MG63 (cell line): ENCODE data around the gene SPECC1. TPM values are rescaled to one million over a fixed set of nuclear protein-coding genes. Genes with fewer than 3 reads are reported as not detected.

Experiments used
- DNase-seq: peaks from one replicate; pipeline ENCODE4 v3.0.0-alpha.2; 2020
- H3K27me3 ChIP-seq: fragments of 250-450 bp; sonication (Bioruptor Pico); 2 replicates; pipeline ENCODE4 v1.5.1; 2020; ENCODE audit warnings: mild to moderate bottlenecking, moderate library complexity
- H3K36me3 ChIP-seq: fragments of 250-450 bp; sonication (Bioruptor Pico); 2 replicates; pipeline ENCODE4 v1.5.1; 2020; ENCODE audit warnings: mild to moderate bottlenecking, moderate library complexity
- H3K4me3 ChIP-seq: fragments of 250-450 bp; sonication (Bioruptor Pico); 2 replicates; pipeline ENCODE4 v1.5.1; 2020; ENCODE audit warnings: mild to moderate bottlenecking, moderate library complexity
- H3K9me3 ChIP-seq: fragments of 250-450 bp; sonication (Bioruptor Pico); 2 replicates; pipeline ENCODE4 v1.5.1; 2020; ENCODE audit warnings: mild to moderate bottlenecking, moderate library complexity
- total RNA-seq: library from RNA; depleted of rRNA; stranded (reverse); fragments of >200 nt; shearing (Covaris generic); gene quantifications from 2 replicates; pipeline ENCODE4 v1.2.3, GENCODE V29; 2014; ENCODE audit warnings: low replicate concordance

SPECC1 gene
- total RNA-seq, 1 experiment from 2014 or later = 13.7 TPM

DNA sequence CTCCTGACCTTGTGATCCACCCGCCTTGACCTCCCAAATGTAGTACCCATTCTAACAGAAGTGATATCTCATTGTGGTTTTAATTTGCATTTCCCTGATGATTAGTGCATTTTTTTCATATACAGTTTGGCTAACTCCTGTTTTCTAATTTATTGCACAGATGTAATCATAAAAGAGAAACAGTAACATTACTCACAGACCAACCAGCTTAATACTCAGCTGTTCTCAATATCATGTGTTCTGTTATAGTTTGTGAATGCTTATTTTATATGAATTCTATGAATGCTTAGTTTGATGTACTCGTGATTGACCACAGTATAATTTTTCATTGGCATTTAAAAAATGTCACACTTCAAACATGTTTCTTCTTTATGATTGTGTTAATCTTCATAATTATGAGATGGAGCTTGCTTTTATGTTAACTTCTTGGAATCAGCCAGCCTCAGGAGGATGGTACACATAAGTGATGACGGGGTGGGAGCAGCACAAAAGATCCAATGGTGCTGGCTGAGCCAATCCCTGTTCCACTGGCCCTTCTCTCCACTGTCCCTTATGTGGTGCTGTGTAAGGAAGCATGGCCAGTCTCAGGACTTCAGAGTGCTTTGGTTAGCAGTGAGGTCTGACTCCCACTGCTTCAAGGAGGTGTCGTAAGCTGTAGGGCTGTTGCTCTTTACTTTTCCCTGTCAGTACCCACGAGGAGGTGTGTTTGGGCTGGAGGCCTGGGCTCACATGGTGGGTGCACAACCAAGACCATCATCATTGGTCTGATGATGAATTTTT is 191.0 kb downstream of the SPECC1 start:
- Histone ChIP-seq H3K9me3 (no peaks in the 10 kb centered on the region), H3K36me3 (no peaks in the 10 kb centered on the region), H3K27me3 (no peaks in the 10 kb centered on the region), H3K4me3 (no peak overlapping the region)
- DNase-seq = no peak

DNA sequence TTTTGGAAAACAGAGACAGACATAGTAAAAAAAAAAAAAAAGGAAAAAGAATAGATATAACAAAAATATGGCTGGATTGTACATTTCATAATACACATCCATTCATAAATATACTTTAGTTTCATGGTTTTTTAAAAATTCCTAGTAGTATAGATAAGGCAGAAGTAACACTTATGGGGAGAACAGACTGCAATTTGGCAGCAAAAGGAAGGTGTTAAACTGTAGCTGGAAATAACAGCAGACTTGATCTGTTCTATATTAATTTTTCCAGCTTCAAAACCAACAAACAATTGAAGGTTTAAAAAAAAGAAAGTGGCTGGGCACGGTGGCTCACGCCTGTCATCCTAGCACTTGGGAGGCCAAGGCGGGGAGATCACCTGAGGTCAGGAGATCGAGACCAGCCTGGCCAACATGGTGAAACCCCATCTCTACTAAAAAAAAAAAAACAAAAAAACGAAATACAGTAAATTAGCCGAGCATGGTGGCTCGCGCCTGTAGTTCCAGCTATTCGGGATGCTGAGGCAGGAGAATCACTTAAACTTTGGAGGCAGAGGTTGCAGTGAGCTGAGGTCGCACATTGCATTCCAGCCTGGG is 191.8 kb downstream of the SPECC1 start:
- Histone ChIP-seq H3K36me3 (no peaks in the 10 kb centered on the region), H3K27me3 (no peaks in the 10 kb centered on the region), H3K9me3 (no peaks in the 10 kb centered on the region), H3K4me3 (no peak overlapping the region)
- no peak for DNase-seq

DNA sequence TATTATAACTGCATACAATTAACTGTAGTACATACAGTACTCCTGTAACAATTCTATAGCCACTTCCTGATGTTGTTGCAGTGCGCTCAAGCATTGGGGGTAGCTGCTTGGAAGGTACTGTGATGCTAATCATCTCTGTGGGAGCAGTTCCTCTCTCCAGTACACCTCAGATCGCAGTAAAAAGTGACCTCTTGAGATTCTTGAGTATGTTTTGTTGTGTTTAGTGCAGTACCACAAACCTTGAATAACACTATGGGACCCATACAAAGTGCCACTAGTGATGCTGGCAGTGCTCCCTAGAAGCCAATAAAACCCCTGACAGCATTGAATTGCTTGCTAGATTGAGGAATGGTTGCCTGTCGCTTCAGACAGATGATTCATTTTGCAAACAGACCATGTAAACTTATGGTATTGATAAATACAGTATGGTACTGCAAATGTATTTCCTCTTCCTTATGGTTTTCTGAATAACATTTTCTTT is 193.0 kb downstream of the SPECC1 start:
- H3K4me3 ChIP-seq = no peak overlapping the region
- H3K9me3 ChIP-seq = no peaks in the 10 kb centered on the region
- no peaks in the 10 kb centered on the region for H3K36me3 ChIP-seq
- H3K27me3 ChIP-seq = no peaks in the 10 kb centered on the region
- no peak for DNase-seq

DNA sequence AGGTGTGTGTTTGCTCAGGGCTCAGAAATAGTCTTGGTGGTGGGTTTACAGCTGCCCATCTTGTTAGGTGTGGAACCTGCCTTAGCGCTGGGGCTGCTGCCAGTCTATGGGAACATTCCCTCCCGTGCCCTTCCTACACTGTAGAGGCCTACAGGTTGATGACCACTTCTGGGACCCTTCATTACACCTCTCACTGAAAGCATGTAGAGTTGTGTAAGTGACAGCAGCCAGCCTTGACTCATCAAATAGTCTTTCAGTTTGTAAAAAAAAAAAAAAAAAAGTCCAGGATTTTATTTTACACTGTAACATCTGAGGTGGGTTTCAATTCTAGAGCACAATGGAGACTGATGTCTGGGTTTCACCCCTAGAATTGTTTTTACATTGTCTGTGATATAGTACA is 193.9 kb downstream of the SPECC1 start:
- no peak for DNase-seq
- H3K36me3 ChIP-seq = no peaks in the 10 kb centered on the region
- no peaks in the 10 kb centered on the region for H3K27me3 ChIP-seq
- H3K9me3 ChIP-seq = no peaks in the 10 kb centered on the region
- H3K4me3 ChIP-seq = no peak overlapping the region

DNA sequence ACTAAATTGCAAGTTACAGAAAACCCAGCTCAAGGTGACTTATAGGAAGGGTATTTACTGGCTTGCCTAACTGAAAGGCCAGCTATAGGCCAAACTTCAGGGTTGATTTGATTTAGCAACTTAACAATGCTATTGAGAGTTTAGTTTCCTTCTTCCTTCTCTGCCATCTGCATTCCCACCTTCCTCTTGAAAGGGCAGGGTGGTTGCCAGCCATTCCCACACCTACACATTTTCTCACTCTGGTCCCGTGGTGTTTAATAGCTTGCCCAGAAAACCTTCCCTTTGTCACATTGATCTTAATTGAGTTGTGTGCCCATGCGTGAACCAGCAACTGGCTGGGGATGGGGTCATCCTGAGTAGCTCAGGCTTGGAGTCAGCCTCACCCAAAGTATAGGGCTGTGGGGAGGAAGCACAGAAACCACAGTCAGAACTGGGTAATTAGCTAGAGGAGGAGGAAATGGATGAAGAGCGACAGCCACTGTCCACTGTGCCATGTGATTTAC is 194.7 kb downstream of the SPECC1 start:
- Histone ChIP-seq H3K9me3 (no peaks in the 10 kb centered on the region), H3K36me3 (no peaks in the 10 kb centered on the region), H3K27me3 (no peaks in the 10 kb centered on the region), H3K4me3 (no peak overlapping the region)
- DNase-seq = no peak

DNA sequence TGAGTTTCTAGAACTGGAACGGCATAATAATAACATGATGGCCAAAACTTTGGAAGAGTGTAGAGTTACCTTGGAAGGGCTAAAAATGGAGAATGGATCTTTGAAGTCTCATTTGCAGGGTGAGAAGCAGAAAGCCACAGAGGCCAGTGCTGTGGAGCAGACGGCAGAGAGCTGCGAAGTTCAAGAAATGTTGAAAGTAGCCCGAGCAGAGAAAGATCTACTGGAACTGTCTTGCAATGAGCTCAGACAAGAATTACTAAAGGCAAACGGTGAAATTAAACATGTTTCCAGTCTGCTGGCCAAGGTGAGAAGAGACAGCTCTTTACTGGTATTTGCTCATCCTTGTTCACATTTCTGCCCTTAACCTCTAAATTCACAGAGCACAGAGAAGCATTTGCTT is 196.4 kb downstream of the SPECC1 start:
- H3K27me3 ChIP-seq = no peaks in the 10 kb centered on the region
- no peaks in the 10 kb centered on the region for H3K36me3 ChIP-seq
- DNase-seq = no peak
- no peaks in the 10 kb centered on the region for H3K9me3 ChIP-seq
- no peak overlapping the region for H3K4me3 ChIP-seq

DNA sequence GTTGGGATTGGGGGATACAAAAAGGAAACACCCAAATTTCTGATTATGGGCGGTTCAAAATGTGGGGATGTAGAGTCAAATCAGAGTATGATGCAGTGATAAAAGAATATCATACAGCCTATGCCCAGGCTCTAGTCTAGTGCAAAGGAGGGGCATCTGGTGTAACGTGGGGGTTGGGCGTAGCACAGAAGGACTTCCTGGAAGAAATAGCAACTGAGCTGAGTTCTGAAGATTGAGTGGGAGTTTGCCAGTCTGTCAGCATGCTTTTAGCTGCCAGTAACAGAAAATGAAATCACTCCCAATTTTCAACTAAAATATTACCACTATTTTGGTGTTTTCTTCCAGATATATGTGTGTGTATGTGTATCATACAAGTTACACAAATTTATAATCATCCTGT is 196.9 kb downstream of the SPECC1 start:
- no peaks in the 10 kb centered on the region for H3K9me3 ChIP-seq
- no peaks in the 10 kb centered on the region for H3K36me3 ChIP-seq
- peak; percentile 31 for DNase-seq
- H3K4me3 ChIP-seq = no peak overlapping the region
- H3K27me3 ChIP-seq = no peaks in the 10 kb centered on the region

DNA sequence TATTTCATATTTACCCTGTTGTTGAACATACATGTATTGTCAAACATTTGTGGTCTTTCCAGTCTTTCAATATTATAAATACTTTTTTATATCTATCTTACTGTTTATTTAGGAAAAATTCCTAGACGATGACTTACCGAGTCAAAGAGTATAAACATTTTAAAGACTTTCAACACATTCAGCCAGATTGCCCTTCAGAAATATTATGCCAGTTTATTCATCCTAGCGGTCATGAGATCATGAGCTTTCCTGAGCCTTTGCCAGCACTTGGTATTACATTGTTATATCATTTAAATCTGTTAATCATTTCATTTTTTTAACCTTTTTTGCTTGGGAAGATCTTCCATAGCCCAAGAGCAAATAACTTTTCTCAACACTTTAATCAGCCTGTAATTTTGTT is 197.4 kb downstream of the SPECC1 start:
- Histone ChIP-seq H3K9me3 (no peaks in the 10 kb centered on the region), H3K4me3 (no peak overlapping the region), H3K36me3 (no peaks in the 10 kb centered on the region), H3K27me3 (no peaks in the 10 kb centered on the region)
- peak; percentile 51 for DNase-seq

DNA sequence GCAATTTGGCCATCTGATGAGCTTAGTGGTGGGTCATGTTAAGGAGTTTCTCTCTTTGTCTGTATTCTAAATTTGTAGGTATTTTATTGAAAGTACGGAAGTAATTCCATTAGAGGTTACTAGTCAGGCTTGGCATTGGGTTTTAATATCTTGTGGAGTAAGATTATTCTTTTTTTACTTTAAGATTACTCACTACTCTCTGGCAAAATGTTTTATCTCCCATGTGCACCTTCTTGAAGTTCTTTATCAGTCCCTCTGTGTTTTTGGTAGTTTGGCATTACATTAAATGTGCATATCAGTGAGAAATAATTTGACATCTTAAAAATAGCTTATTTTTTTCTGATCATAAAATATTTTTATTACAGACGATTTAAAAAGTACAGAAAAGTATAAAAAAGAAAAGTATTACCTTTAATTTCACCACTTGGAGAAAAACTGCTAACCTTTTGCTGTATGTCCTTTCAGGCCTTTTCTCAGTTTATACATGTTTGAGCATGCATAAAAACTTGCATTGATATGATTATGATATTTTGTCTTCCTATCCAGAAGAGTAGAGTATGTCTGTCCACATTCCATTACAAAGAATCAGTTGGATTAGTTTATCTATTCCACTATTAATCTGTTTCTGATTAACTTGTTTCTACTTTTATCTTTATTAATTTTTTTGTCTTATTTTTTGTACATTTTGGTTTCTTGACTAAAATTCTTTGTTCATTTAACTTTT is 198.3 kb downstream of the SPECC1 start:
- DNase-seq = no peak
- Histone ChIP-seq H3K9me3 (no peaks in the 10 kb centered on the region), H3K36me3 (no peaks in the 10 kb centered on the region), H3K4me3 (no peak overlapping the region), H3K27me3 (no peaks in the 10 kb centered on the region)

DNA sequence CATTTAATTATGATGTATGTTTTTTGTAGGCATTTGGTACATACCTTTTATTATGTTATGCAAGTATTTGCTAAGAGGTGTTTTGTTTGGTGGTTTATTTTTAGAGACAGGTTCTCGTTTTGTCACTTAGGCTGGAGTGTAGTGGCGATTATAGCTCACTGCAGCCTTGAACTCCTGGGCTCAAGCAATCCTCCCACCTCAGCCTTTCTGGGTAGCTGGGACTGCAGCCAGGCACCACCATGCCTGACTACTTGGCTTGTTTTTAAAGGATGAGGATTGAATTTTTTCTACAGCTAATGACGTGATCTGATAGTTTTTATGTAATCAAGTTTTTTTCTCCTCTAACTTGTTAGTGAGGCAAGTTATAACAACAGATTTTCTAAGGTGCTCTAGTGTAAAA is 199.6 kb downstream of the SPECC1 start:
- Histone ChIP-seq H3K4me3 (no peak overlapping the region), H3K27me3 (no peaks in the 10 kb centered on the region), H3K36me3 (no peaks in the 10 kb centered on the region), H3K9me3 (no peaks in the 10 kb centered on the region)
- DNase-seq = no peak

DNA sequence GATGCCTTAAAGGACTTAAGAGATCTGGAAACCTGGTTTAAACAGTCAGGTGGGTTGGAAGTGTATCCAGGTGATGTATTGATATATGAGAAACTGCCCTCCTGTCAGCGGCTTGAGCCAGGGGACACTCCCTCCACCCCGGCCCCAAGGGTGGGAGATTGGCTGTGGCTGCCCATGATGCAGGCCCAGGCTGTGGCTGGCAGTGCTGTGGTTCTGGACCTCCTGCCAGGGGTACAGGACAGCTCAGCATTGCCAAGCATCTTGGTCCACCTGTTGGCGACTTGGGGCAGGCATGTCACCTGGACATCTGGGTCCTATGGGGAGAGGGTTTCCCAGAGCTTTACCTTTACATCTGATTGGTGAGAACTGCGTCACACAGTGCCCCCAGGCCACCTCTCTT is 201.0 kb downstream of the SPECC1 start:
- no peaks in the 10 kb centered on the region for H3K36me3 ChIP-seq
- no peaks in the 10 kb centered on the region for H3K9me3 ChIP-seq
- H3K27me3 ChIP-seq = no peaks in the 10 kb centered on the region
- no peak overlapping the region for H3K4me3 ChIP-seq
- DNase-seq = no peak

DNA sequence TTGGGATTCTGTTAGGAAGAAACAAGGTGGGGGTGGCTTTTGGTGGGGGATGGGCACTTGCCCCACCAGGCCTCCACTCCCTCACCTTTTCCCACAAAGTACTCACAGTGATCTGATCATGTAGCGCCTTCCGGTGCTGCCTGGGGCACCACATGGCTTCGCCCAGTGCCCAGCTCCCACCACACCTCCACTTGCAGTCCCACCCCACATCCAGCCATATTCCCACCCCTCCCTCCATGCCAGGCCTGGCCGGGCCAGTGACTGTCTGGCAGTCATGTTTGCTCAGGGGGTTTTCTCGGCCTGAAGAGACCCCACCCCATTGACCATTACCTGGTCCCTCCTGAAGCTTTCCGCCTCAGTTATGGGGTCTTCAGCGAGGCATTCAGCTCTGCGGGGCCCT is 201.5 kb downstream of the SPECC1 start:
- H3K9me3 ChIP-seq = no peaks in the 10 kb centered on the region
- H3K36me3 ChIP-seq = no peaks in the 10 kb centered on the region
- no peak for DNase-seq
- no peak overlapping the region for H3K4me3 ChIP-seq
- no peaks in the 10 kb centered on the region for H3K27me3 ChIP-seq

DNA sequence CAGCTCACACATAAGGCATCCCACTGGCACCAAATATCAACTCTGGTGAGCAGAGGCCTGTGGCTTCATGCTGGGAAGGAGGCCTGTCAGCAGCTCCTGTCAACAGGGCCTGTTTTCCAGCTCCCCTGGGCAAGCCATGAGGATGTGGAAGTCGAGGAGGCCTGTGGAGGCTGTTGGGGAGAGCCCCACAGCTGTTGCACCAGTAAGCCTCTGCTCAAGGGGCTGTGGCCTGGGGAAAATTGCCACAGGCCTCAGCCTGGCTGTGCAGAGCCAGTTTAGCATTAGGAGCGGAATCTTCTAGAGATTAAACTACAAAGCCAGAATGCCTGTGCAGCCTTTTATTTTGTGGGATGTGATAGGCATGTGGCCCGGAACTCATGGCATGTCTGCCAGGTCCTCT is 202.1 kb downstream of the SPECC1 start:
- DNase-seq = no peak
- H3K27me3 ChIP-seq = no peaks in the 10 kb centered on the region
- no peak overlapping the region for H3K4me3 ChIP-seq
- no peaks in the 10 kb centered on the region for H3K9me3 ChIP-seq
- H3K36me3 ChIP-seq = no peaks in the 10 kb centered on the region

DNA sequence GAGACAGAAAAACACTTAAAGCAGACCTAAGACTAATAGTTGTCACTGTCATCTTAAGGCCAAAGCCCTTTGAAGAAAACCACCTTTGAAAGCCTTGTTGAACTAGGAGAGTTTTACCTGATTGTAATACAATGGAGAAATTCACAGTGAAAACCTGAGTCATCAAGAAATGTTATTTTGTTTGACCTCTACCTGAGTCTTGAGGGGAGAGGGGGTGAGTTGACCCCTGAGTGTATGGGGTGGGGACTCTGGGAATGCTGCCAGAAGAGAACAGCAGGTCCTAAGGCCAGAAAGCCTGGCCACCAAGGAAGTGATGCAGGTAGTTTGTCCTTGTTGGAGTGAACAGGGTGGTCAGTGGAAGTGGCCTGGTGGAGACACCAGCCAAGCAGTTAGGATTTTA is 204.3 kb downstream of the SPECC1 start:
- H3K4me3 ChIP-seq = no peak overlapping the region
- no peaks in the 10 kb centered on the region for H3K9me3 ChIP-seq
- no peaks in the 10 kb centered on the region for H3K36me3 ChIP-seq
- no peak for DNase-seq
- H3K27me3 ChIP-seq = no peaks in the 10 kb centered on the region

DNA sequence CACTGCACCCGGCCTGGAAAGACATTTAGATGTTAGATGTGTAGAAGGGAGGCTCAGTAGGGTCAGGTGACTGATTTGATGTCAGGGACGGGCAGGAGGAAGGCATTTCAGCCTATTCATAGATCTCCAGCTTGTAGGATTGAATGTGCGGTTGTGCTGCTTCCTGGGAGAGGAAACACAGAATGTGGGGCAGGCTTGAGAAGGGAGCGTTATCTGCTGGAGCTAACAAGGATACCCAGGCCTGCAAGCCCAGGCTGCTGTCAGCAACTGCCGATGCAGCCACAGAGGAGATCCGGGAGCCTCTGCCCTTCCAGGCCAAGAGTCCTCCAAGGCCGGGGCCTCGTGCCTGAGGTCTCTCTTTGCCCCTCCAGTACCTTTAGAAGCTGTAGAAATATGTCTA is 205.6 kb downstream of the SPECC1 start:
- Histone ChIP-seq H3K27me3 (no peaks in the 10 kb centered on the region), H3K9me3 (no peaks in the 10 kb centered on the region), H3K36me3 (no peaks in the 10 kb centered on the region), H3K4me3 (no peak overlapping the region)
- DNase-seq = no peak

DNA sequence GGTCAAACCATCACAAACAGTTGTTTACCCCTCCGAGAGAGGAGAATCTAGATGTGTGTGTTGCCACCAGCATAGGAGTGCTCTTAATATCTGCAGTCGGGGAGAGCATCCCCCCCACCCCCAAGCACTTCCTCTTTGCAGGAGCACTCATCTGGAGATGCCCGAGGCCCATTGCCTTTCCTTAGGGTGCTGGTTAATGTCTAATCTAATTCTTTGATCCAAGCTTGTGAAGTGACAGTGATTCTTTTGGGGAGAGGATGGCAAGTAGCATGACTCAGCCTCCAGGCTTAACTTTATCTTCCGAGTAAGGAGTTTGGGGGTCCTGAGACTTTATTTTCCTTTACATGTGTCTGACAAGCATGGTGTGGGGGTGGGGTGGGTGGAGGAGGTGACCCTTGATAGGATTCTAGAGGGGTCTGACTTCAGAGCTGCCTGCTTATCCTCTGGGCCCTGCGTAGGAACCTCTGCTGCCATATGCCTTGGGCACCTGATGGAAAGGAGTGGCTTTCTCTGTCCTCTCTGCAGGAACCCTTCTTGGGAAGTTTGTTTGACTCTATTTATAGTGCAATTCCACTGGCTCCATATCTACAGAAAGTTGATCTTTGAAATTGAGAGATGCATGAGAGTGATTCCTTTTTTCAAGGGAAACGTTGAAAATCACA is 207.1 kb downstream of the SPECC1 start:
- H3K9me3 ChIP-seq = 0 out of 2 replicates have a peak, but pooled peaks cover 2% of the 10 kb centered on the region
- H3K36me3 ChIP-seq = no peaks in the 10 kb centered on the region
- no peak for DNase-seq
- H3K4me3 ChIP-seq = no peak overlapping the region
- no peaks in the 10 kb centered on the region for H3K27me3 ChIP-seq

DNA sequence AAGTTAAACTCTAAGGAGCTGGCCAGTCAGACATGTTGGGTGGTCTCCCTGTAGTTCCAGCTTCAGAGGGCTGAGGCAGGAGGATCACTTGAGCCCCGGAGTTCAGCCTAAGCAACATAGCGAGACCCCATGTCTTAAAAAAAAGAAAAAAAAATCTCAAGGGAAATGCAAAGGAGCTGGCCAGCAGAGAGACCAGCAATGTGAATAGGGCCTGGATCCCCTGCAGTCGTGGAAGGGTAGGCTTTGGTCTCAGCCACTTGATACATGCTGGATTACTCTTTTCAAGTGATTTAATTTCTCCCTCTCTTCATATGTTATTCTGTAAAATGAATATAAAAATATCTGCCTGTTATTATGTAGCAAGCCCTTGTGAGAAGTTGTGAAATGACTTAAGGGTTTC is 207.7 kb downstream of the SPECC1 start:
- H3K9me3 ChIP-seq = 0 out of 2 replicates have a peak, but pooled peaks cover 2% of the 10 kb centered on the region
- H3K36me3 ChIP-seq = no peaks in the 10 kb centered on the region
- no peak overlapping the region for H3K4me3 ChIP-seq
- no peaks in the 10 kb centered on the region for H3K27me3 ChIP-seq
- DNase-seq = no peak
